HG03469 (cell line): ENCODE results near the gene NPSR1.
"Not testable (repeated sequence)": the region's sequence is repeated elsewhere in the genome, so short reads cannot be mapped to it uniquely, and the experiment has no call there.

Experiments
- ATAC-seq: cut with Tn5 transposase; IDR thresholded peaks from one replicate; pipeline ENCODE4 v1.9.1; 2021; ENCODE audit warnings: mild to moderate bottlenecking, moderate library complexity, moderate number of reproducible peaks; ENCODE audit not compliant: unreplicated experiment

NPSR1 gene

DNA sequence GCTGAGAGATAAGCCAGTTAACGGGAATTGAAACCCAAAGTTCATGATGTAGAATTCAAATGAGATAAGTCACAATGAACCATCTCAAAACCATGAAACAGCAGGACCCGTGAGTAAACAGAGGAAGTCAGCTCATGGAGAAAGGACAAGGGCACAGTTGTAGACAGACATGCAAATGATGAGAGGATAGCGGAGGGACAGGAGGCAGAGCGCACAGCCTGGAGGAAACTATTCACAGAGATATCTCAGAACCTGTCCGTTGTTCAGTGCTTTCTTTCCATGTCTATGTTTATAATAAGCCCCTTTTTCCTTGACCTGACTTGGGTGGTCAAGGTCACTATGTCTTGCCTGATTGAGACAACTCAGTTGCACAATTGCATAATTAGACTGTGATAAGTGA, 208.2 kb downstream of the NPSR1 start:
- ATAC-seq = not testable (repeated sequence)

DNA sequence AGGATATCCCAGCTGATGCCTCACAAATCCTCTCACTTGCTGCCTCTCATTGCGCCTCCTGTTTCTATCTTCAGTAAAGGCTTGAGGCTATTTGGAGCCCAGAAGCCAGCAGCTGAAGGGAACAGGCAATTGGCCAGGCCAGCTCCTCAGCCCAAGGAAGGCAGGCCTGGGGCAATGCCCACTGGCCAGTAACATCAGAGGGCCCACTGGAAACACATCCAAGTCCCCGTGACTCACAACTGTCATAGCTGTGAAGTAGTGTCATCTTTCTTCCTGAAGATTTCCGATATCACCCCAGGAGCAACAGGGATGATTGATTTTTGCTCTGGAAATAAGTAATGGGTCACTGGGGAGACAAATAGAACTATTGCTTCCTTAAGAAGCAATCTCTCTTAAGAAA, 209.3 kb downstream of the NPSR1 start:
- ATAC-seq = not testable (repeated sequence)

DNA sequence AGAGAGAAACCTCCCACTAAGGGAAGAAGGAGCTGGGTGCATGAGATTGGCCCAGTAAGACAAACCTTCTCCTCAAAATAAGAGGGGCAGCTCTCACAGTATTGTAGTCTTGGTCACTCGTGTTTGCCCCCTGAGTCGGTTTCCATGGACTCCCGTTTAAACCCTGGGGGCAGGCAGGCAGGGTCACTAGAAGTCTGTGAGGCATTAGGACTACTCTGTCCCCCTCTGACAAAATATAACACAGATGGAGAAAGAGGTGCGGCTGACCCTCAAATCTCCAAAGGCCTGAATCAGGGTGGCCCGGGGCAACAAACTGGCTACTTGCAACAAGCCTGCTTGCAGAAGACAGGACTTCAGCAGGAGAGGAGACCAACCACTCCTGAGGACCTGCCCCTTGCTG, 210.6 kb downstream of the NPSR1 start:
- not testable (repeated sequence) for ATAC-seq

- no peak for ATAC-seq
These were observed 211.0 kb downstream of the NPSR1 start for GRCh38 chr7:34869057-34869456.

- not testable (repeated sequence) for ATAC-seq
These were observed 212.0 kb downstream of the NPSR1 start for GRCh38 chr7:34870041-34870440.

DNA sequence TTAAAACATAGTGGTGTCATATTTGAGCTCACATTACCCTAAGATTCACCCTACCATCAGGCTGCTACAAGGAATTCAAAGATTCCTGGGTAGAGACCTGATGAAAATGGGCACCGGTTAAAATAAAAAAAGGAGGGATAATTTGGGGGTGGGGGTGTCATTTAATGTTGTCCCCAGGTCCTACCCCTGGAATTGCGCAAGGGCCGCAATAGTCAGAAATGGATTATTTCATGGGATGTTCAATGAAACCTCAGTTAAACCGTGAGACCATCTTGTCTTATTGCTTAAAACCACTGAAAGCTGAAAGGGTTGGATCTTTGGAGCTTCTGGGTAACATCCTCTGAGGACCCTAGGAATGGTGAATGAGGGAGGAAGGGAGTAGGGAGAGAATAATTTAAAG, 216.3 kb downstream of the NPSR1 start:
- not testable (repeated sequence) for ATAC-seq

- no peak for ATAC-seq
These were observed 217.5 kb downstream of the NPSR1 start for GRCh38 chr7:34875481-34875880.

DNA sequence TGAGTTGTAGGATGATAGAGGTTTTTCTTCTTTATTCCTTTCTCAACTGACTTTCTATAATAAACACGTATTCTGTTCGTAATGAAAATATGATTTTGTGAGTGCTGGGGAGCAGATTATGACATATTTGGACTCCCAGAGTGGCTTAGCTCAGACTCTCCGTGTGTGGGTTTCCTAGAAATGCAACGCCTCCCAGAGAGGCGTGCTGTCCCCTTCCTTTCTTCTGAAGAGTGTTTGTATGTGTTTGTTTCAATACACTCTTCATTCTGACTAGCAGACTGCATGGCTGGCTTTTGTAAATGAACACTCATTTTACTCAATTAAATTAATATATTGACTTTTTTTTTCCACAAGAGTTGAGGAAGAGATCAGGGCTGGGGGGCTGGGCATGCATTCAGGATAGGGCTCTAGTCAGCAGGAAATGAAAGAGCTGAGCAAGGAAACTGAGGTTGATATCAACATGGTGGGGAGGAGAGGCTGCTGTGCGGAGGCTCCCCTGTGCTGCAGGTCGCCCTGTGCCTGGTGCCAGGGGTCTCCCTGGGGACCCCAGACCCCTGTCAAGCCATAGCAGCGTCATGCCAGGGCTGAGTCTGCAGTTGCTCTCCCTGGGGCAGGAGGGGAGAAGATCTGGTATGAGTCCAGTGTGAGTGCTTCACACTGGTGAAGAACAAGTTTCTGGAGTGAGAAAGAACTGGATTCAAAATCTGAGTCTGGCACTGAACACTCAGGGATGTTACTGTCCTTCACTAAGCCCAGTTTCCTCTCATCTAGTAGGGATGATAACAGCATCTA, 221.1 kb downstream of the NPSR1 start:
- ATAC-seq = not testable (repeated sequence)

GRCh38 chr7:34879871-34880270, 221.9 kb downstream of the NPSR1 start:
- ATAC-seq = no peak

- ATAC-seq = not testable (repeated sequence)
These were observed 225.8 kb downstream of the NPSR1 start for GRCh38 chr7:34883855-34884254.

GRCh38 chr7:34886856-34887255, 228.8 kb downstream of the NPSR1 start:
- ATAC-seq = no peak

DNA sequence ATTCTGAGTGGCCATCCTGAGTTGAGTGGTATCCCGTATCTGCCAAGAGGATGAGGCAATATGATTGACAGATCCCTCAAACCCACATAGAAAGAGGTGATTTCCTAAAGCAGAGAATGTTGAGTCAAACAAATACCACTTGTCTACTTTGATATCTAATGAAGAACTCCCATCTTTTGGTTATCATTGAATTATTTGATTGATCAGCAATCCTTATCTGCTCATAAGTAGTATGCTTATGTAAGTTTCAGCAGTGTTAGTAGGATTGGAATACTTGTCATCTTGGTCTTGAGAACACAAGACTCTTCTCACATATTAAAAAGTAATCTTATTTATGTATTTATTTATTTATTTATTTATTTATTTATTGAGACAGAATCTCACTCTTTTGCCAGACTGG, 231.9 kb downstream of the NPSR1 start:
- ATAC-seq = no peak

- no peak for ATAC-seq
These were observed 237.2 kb downstream of the NPSR1 start for GRCh38 chr7:34895202-34895601.
